Bladder microvascular endothelial cell (primary cell): ENCODE data around the gene ZSCAN26. TPM values are rescaled to one million over a fixed set of nuclear protein-coding genes. Genes with fewer than 3 reads are reported as not detected.

Source experiments
- total RNA-seq: library from RNA; depleted of rRNA; stranded (reverse); fragments of >200 nt; gene quantifications from 2 replicates; pipeline ENCODE4 v1.2.3, GENCODE V29; 2014

ZSCAN26 gene
- 7.4 and 12.0 TPM in 2 replicates for total RNA-seq

GRCh38 chr6:28266962-28267694, at the start of gene ZSCAN26:
Gene ZSCAN26 (plus strand): TSS chr6:28267143. CDS start chr6:28271920, 4,777 bp downstream.

GRCh38 chr6:28225056-28225834, 41.7 kb upstream of the ZSCAN26 start, which contains the start of gene ZSCAN9:
Gene ZSCAN9 (plus strand): TSS chr6:28225275. CDS start chr6:28227085, 1,810 bp downstream.

GRCh38 chr6:28252009-28252975, 14.7 kb upstream of the ZSCAN26 start, which contains the start of gene ZKSCAN4:
Gene ZKSCAN4 (minus strand): TSS chr6:28252269. CDS start chr6:28251980, 289 bp downstream.

GRCh38 chr6:28258877-28259777, 7.8 kb upstream of the ZSCAN26 start, which contains the start of gene NKAPL:
Gene NKAPL (plus strand): TSS chr6:28259297. CDS start chr6:28259372, 75 bp downstream.

GRCh38 chr6:28281288-28282064, 14.5 kb downstream of the ZSCAN26 start, which contains the start of gene PGBD1:
Gene PGBD1 (plus strand): TSS chr6:28281572. CDS start chr6:28283814, 2,242 bp downstream.

Other genes with a start within 250 kb of the ZSCAN26 start
- gene ZNF165, start 186.6 kb upstream of the ZSCAN26 start, total RNA-seq: 0.13 and 0.16 TPM in 2 replicates
- gene ZSCAN16, start 142.5 kb upstream of the ZSCAN26 start, total RNA-seq: 11.0 and 11.3 TPM in 2 replicates
- gene ZKSCAN8, start 125.3 kb upstream of the ZSCAN26 start, total RNA-seq: 7.1 and 21.9 TPM in 2 replicates
- 9.4 and 16.9 TPM in 2 replicates for gene ZSCAN9, start 41.9 kb upstream of the ZSCAN26 start, total RNA-seq
- 3.9 and 4.3 TPM in 2 replicates for gene ZKSCAN4, start 14.9 kb upstream of the ZSCAN26 start, total RNA-seq
- gene NKAPL, start 7.8 kb upstream of the ZSCAN26 start, total RNA-seq: 0.32 and 0.57 TPM in 2 replicates
- gene PGBD1, start 14.4 kb downstream of the ZSCAN26 start, total RNA-seq: 6.5 and 7.0 TPM in 2 replicates
- 21.3 and 45.7 TPM in 2 replicates for gene ZSCAN31, start 69.0 kb downstream of the ZSCAN26 start, total RNA-seq
- gene ZKSCAN3, start 82.8 kb downstream of the ZSCAN26 start, total RNA-seq: 3.7 and 7.2 TPM in 2 replicates
- 3.2 and 5.3 TPM in 2 replicates for gene ZSCAN12, start 132.6 kb downstream of the ZSCAN26 start, total RNA-seq
- 1.5 TPM in 2 replicates for gene ZSCAN23, start 176.3 kb downstream of the ZSCAN26 start, total RNA-seq
- not detected in 2 replicates for gene GPX6, start 248.7 kb downstream of the ZSCAN26 start, total RNA-seq